A673 (cell line): Measurements from ENCODE around the gene B3GNT8. TPM values are rescaled to one million over a fixed set of nuclear protein-coding genes. Genes with fewer than 3 reads are reported as not detected.
"Not testable (repeated sequence)": the region's sequence is repeated elsewhere in the genome, so short reads cannot be mapped to it uniquely, and the experiment has no call there.

ENCODE experiments used
- BruUV-seq: library from RNA; stranded (reverse); fragments of 400-500 nt; replicated peaks from 2 replicates; lab custom pipeline; 2021; lab: Mats Ljungman, UMichigan
- CTCF ChIA-PET: fragments of 300-600 bp; sonication (Branson Sonifier 250); formaldehyde crosslinking; loops from one replicate; lab custom pipeline; 2022; ENCODE audit warnings: antibody characterized with exemption; lab: Charles Lee
- POLR2A ChIA-PET: fragments of 300-600 bp; sonication (Branson Sonifier 250); formaldehyde crosslinking; loops from one replicate; lab custom pipeline; 2022; ENCODE audit warnings: antibody characterized with exemption; ENCODE audit not compliant: low non-redundant PET; lab: Charles Lee
- DNase-seq: peaks from one replicate; pipeline ENCODE4 v3.0.0-alpha.2; 2015; ENCODE audit warnings: low spot score
- H3K27ac ChIP-seq: fragments of 200-600 bp; sonication (generic); 2 replicates; pipeline ENCODE4 v1.5.1; 2016; ENCODE audit warnings: mixed run types, low read depth, mild to moderate bottlenecking, mixed read lengths, antibody characterized with exemption, low read length; ENCODE audit not compliant: poor library complexity, severe bottlenecking
- H3K27me3 ChIP-seq: fragments of 200-600 bp; sonication (generic); replicated peaks from 2 replicates; pipeline ENCODE4 v1.6.1; 2017; ENCODE audit warnings: mixed run types, low read depth, mild to moderate bottlenecking, mixed read lengths, antibody characterized with exemption, low read length; ENCODE audit not compliant: insufficient read depth, poor library complexity
- H3K36me3 ChIP-seq: fragments of 200-600 bp; sonication (generic); 2 replicates; pipeline ENCODE4 v1.6.1; 2016; ENCODE audit warnings: mixed run types, mild to moderate bottlenecking, mixed read lengths, antibody characterized with exemption, low read length; ENCODE audit not compliant: insufficient read depth, poor library complexity, severe bottlenecking
- H3K4me1 ChIP-seq: fragments of 200-600 bp; sonication (generic); 2 replicates; pipeline ENCODE4 v1.6.1; 2017; ENCODE audit warnings: mixed run types, mild to moderate bottlenecking, mixed read lengths, antibody characterized with exemption, low read length; ENCODE audit not compliant: insufficient read depth, poor library complexity, severe bottlenecking
- H3K4me3 ChIP-seq: fragments of 200-600 bp; sonication (generic); 2 replicates; pipeline ENCODE4 v1.5.1; 2016; ENCODE audit warnings: low read depth, mixed run types, mild to moderate bottlenecking, mixed read lengths, low read length; ENCODE audit not compliant: poor library complexity, severe bottlenecking
- H3K9me3 ChIP-seq: fragments of 200-600 bp; sonication (generic); 2 replicates; pipeline ENCODE4 v1.6.1; 2016; ENCODE audit warnings: mixed run types, low read depth, mild to moderate bottlenecking, mixed read lengths, antibody characterized with exemption, low read length; ENCODE audit not compliant: poor library complexity, severe bottlenecking
- CTCF ChIP-seq: fragments of 300-800, 200-600 bp; sonication (generic); conservative IDR thresholded peaks from 2 replicates; pipeline ENCODE4 v1.5.1; 2017; ENCODE audit warnings: low read depth, mild to moderate bottlenecking, antibody characterized with exemption, low read length, moderate library complexity, mixed read lengths
- EZH2 ChIP-seq: fragments of 200-600 bp; sonication (generic); IDR thresholded peaks from 2 replicates; pipeline ENCODE4 v1.6.1; 2017; ENCODE audit warnings: borderline replicate concordance, low read depth, mild to moderate bottlenecking, mixed read lengths, antibody characterized with exemption, low read length; ENCODE audit not compliant: poor library complexity, severe bottlenecking
- intact Hi-C: fragments of 100-400 bp; cut with micrococcal nuclease; formaldehyde crosslinking; loops from one replicate; pipeline ENCODE4 v1.10.0; 2022; ENCODE audit not compliant: unreplicated experiment
- total RNA-seq: library from RNA; stranded (reverse); gene quantifications from 2 replicates; pipeline ENCODE4 v1.2.3, GENCODE V29; 2021

Gene B3GNT8
- total RNA-seq, 1 experiment from 2014 or later = 0.41 TPM

- CTCF ChIA-PET = no interaction called here
- intact Hi-C loops = no loop called here
- H3K36me3 ChIP-seq = no peaks in the 10 kb centered on the region
- no peak overlapping the region for H3K4me3 ChIP-seq
- no TSS peak for BruUV-seq
- H3K9me3 ChIP-seq = no peaks in the 10 kb centered on the region
- peaks cover 8% of the 10 kb centered on the region for H3K4me1 ChIP-seq
- POLR2A ChIA-PET = no interaction called here
- no peaks in the 10 kb centered on the region for H3K27me3 ChIP-seq
- no peak for DNase-seq
- no peak for TF ChIP-seq EZH2
- no peak for TF ChIP-seq CTCF
- no peak overlapping the region for H3K27ac ChIP-seq
Observed at GRCh38 chr19:41437944-41438574, 10.9 kb upstream of the B3GNT8 start.

GRCh38 chr19:41436674-41436951, 9.4 kb upstream of the B3GNT8 start:
- intact Hi-C loops = no loop called here
- Histone ChIP-seq H3K4me3 (no peak overlapping the region), H3K27me3 (no peaks in the 10 kb centered on the region), H3K4me1 (peaks cover 8% of the 10 kb centered on the region), H3K27ac (no peak overlapping the region), H3K9me3 (no peaks in the 10 kb centered on the region), H3K36me3 (peaks cover 8% of the 10 kb centered on the region)
- ChIA-PET CTCF (interaction anchor here (1.2 kb wide), 2 partner anchors 12 to 134 kb away, joined by 4 read pairs; no protein-coding TSS in a partner anchor), POLR2A (no interaction called here)
- no peak for DNase-seq
- TF ChIP-seq EZH2 (no peak), CTCF (no peak)
- no TSS peak for BruUV-seq

- no peaks in the 10 kb centered on the region for H3K27me3 ChIP-seq
- H3K4me3 ChIP-seq = no peak overlapping the region
- no TSS peak for BruUV-seq
- TF ChIP-seq CTCF (no peak), EZH2 (no peak)
- intact Hi-C loops = no loop called here
- no peaks in the 10 kb centered on the region for H3K9me3 ChIP-seq
- POLR2A ChIA-PET = no interaction called here
- CTCF ChIA-PET = interaction anchor here (1.2 kb wide), 2 partner anchors 13 to 134 kb away, joined by 4 read pairs; no protein-coding TSS in a partner anchor
- peaks cover 10% of the 10 kb centered on the region for H3K36me3 ChIP-seq
- no peak overlapping the region for H3K27ac ChIP-seq
- H3K4me1 ChIP-seq = peaks cover 8% of the 10 kb centered on the region
- no peak for DNase-seq
Observed at GRCh38 chr19:41435936-41436673, 8.9 kb upstream of the B3GNT8 start.

- intact Hi-C loops = not testable (repeated sequence)
Observed at GRCh38 chr19:41435376-41435775, 8.2 kb upstream of the B3GNT8 start.

More at GRCh38 chr19:41435376-41435775, 8.2 kb upstream of the B3GNT8 start:
- H3K4me3 ChIP-seq, DNase-seq, H3K27ac ChIP-seq, H3K9me3 ChIP-seq, POLR2A ChIA-PET, H3K4me1 ChIP-seq, BruUV-seq, H3K27me3 ChIP-seq: not testable (repeated sequence)
- H3K36me3 ChIP-seq = peaks cover 10% of the 10 kb centered on the region
- CTCF ChIA-PET = interaction anchor here (1.2 kb wide), 1 partner anchor 14 kb away, joined by 4 read pairs; no protein-coding TSS in a partner anchor
